Measurements from ENCODE around the gene USP46. TPM values are rescaled to one million over a fixed set of nuclear protein-coding genes. Genes with fewer than 3 reads are reported as not detected.

USP46 gene
- total RNA-seq, 1 experiment from 2014 or later = 7.3 TPM

DNA sequence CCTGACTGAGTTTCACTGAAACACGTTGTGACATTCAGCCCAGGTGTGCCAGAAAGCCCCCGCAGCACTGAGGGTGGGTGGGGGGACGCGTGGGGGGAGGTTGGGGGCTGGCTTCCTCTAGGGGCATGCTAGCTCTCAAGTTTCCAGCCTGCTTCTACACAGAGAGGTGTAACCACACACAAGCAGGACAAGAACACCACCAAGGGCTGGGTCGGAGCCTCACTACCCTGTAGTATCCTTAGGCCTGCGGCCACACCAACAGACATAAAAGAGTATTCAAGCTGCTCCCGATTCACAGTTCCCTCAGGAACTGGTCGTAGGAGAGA lies 1.8 kb downstream of the USP46 start:
- no peak for DNase-seq (ENCODE audit: low read depth)

DNA sequence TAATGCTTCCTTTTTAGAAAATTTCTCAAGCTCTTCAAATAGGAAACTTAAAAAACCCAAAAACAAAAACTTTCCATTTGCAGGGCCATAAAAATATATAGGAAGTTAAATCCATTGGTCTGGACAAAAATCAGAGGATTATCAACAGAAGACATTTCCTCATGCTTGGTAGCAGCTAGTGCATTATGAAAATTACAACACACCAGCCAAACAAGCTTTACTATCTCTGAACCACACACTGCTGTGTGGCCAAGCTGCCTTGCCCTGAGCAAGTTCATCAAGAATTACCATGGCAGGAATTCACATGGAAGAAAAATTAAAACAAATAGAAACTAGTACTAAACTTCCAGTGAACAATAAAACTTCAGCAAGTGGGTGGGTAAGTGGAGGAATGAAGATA lies 3.6 kb downstream of the USP46 start:
- DNase-seq (ENCODE audit: low read depth) = no peak

DNA sequence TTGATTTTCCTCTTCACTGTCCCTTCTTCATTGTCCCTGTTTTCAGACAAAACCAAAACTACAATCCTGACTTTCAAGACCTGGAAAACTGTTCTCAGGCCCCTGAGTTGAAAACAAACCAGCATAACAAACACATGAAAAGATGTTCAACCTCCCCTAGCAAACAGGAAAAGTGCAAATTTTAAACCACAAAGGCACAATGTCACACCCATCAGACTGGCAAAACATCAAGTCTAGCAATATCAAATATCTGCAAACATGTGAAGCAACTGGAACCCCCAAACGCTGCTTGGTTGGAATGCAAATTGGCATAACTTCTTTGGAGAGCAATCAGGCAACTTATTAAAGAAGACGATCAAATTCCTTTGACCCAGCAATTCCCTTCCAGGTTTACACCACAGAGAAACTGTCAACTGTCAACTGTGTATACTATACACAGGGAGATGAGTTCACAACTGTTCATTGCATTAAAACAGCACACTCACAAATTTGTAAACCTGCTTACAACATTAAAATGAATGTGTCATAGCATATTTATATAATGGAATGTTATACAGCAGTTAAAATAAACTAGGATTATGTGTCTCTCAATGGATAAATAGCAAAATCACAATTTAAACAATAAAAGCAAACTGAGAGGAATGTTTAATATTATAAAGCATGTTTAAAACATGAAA lies 7.0 kb downstream of the USP46 start:
- no peak for DNase-seq (ENCODE audit: low read depth)

DNA sequence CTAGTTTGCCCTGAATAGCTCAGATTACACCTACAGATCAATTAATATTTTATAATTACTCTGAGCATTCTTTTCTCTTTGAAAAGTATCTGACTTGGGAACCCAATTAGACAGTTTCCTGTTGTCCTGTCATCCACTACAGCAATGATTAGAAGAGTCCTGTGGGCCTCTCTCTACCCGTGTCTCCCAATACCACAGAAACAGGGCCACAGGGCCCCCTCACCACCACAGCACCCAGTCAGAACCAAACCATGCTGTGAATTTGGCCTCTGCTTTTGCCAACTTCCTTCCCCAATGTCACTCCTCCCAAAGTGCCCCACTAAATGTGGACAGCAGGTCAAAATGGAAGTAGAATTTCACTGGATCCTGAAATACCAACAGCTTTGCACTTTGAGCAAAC lies 10.3 kb downstream of the USP46 start:
- DNase-seq (ENCODE audit: low read depth) = no peak

DNA sequence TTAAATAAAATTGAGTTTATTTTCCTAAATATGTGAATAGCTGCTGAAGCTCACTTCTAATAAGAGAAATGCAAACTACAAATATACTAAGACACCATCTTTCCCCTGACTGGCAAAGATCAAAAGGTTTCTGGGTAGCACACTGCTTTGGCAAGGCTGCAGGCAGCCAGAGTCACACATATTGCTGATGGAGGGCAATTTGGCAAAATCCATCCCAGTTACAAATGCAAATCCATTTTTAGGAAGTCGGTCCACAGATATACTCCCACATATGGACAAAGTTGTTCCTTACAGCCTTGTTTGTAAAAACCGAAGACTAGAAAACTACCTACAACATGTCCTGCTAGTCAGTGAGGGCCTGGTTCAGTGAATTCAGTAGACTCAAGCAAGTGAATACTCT lies 12.4 kb downstream of the USP46 start:
- no peak for DNase-seq (ENCODE audit: low read depth)

DNA sequence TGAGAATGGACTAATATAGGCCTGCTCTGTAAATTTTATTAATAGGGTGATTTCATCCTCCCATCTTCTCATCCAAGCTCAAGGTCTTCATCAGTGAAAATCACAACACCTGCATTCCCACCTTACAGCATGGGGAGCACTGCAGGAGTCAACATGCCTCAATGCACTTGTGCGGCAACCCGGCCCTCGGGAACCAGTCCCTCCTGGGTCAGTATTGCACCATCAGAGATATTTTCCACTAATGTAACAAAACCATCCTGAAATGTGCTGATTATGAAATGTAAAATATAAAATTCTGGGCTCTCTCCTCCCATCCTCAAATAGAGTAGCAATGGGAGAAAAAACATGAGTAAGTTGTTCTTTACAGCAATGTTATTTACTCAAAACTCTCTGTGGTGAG lies 13.0 kb downstream of the USP46 start:
- no peak for DNase-seq (ENCODE audit: low read depth)

DNA sequence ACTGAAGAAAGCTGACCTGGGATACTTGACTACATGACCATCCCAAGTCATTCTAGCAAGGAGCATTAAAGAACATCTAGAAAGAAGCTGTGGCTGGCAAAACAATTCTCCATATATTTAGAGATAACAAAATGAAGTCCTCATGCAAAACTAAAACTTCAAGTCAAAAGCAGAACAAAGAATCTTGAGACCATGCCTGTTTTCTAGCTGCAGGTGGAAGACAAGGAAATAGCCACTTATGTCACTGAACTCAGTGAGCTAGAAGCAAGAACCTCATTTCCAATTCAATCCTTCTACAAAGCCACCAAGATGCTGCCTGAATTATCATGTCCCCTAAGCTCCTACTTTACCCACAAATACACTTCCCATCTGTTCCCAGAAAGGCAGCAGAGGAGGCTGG lies 13.8 kb downstream of the USP46 start:
- DNase-seq (ENCODE audit: low read depth) = no peak

DNA sequence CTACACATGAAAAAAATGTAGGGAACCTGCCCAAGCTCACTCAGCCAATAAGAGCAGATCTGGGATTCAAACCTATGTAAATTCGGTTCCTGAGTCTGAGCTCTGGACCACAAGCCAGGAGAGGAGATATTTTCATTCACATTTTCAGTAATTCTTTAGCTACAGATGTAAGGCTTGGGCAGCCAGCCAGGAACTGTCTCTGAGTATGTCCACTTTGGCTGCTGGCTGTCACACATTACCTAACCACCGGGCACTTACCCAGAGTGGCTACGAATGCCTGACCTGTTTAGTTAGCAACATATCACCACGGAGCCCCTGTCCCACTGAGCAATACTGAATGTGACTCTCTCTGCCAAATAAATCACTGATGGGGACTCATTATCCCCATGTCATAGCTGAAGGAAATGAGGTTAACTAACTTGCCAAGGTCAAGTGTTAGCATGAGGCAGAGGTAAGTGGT lies 15.3 kb downstream of the USP46 start:
- peak; percentile 41 for DNase-seq (ENCODE audit: low read depth)

DNA sequence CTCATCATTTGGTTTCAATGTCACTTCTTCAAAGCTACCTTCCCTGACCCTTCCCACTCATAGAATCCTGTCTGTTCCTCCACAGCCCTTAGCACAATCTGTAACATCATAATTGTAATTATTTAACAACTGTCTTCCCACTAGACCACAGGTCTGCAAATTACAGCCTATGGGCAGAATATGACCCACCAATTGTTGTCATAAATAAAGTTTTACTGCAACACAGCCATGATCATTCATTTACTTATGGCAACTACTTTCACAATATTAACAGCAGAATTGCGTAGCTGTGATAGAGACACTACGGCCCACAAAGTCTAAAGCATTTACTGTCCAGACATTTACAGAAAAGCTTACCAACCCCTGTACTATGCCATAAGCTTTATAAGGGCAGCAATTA lies 15.9 kb downstream of the USP46 start:
- no peak for DNase-seq (ENCODE audit: low read depth)

DNA sequence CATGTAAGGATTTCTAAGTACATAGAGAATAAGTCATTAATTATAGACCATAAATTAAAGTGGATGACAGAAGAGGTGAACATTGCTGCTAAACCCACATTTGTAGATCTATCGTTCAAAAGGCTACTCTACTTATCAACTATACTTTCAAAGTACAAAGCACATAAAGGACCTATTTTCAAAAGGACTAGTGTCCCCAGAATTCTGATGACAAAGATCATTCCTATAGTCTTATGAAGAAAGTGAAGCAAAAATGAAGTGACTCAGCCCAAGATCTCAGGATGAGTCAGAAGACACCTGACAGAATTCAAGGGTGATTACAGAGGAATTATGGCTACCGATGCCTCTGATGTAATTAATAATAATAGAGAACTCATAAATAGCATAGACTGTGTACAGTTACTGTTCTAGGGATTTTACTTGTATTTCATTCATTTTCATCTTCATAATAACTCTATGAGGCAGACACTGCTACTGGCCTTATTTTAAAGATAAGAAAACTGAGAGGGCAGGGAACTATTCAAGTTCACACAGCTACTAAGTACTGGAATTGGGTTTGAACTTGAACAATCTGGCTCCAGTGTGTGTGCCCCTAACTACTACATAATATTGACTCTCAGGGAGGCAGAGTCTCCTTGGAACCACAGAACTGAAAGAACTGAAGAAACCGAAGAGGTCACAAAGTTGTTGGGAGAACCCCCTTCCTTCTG lies 17.1 kb downstream of the USP46 start:
- DNase-seq (ENCODE audit: low read depth) = peak; percentile 22

DNA sequence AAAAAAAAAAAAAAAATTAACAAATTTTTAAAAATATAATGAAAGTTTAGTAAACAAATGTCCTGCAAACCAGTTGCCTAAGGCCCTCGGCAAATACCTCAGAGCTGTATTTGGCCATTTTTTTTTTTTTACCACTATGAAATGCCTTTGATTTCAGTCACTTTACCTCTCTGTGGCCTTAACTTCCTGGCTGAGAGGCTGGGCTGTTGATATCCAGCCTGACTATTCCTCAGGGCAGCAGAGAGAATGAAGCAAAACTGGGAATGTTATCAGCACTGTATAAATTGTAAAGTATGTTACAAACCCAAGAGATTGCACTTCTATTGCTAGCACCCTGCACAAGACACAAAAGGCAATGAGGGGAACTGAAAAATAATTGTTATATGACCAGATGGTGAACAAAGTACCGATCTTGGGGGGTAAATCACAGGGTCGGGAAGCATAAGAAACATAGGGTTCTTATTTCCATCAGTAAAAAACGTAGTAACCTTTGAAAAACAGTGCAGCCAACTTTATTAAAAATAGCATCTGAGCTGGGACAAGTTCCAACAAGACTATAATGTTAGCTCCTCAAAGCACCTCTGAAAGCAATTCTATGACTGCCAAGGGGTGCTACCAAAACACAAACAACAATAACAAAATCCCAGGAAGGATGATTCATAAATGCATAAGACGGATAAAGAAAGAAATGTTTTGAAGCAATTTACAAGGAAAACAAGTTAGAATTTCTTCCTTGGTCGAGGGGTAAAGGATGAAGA lies 18.1 kb downstream of the USP46 start:
- DNase-seq (ENCODE audit: low read depth) = no peak

DNA sequence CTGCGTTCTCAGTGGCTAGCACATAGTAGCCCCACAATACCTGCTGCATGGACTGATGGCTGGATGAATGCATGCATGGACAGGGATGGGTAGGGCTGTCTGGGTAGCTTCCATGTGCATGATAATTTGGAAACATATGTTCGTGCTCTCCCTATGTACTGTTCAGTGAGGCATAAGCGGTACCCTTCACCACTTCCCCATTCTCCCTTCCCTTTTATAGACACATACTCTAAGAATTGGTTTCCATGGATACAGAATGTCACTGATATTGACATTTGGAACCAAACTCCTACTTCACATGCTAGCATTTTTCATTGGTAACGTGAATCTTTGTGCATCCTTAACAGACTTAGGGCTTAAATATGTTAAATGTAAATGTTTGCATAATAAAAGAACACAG lies 20.4 kb downstream of the USP46 start:
- DNase-seq (ENCODE audit: low read depth) = no peak

DNA sequence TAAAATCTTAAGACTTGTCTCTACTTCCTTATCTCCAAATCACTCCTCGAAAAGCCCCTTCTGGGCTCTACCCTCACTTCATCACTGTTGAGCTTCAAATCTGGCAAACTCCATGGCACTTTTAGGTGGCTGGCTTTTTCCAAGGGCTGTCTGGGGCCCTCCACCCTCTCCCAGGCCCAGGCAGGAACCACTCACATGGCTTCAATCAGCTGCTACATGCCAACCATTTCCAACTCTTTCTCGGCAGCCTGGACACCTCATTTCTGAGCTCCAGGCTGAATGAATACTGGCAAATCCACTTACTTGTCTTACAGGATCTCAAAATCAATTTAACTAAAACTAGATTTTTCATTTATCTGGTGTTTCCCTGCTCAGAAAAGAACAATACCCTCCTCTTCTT lies 22.0 kb downstream of the USP46 start:
- DNase-seq (ENCODE audit: low read depth) = no peak

DNA sequence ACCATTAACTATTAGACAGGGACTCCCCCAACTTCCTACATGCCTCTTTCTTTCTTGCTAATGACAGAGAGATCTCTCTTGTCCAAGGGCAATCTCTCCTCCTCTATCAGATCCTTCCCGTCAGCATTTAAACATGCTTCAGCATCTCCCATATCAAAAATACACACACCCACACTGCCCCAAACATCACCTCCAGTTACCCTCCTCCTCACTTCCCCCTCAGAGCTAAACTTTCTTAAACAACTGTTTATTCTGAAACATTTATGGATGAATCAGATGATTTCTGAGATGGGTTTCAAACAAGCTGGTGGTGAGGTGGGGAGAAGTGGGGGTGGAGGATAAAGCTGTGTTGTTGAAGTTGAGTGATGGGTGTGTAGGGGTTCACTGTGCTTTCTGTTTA lies 23.5 kb downstream of the USP46 start:
- DNase-seq (ENCODE audit: low read depth) = no peak

DNA sequence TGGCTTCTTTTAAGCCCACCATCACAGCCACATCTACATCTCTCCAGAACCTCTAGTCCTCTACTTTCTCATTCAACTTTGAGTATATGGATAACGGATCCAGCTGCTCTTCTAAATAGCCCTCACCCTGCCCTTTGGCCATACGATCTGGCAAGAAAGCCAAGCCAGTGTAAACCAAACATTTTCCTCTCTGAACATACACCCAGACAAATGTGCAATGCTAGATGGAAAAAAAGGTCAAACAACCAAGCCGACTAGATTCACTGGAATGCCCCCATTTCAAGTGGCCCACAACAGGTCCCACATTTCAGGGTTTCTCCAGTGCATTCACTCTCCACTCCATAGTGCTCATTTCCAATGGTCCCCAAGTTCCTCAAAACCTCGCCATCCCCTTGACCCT lies 24.0 kb downstream of the USP46 start:
- no peak for DNase-seq (ENCODE audit: low read depth)

DNA sequence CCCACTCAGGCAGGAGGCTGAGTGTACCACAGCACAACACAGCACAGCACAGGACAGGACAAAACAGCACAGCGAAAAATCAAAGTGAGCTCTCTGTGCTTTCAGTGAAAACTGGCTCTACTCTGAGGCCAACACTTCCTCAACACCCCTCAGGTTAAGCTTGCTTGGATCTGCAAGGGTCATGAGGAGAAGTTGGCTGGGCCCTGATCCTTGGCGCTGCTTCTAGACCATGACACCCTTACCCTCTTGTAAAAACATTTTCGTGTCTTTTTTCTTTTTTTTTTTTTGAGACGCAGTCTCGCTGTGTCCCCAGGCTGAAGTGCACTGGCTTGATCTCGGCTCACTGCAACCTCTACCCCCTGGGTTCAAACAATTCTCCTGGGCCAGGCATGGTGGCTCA lies 25.3 kb downstream of the USP46 start:
- DNase-seq (ENCODE audit: low read depth) = no peak

DNA sequence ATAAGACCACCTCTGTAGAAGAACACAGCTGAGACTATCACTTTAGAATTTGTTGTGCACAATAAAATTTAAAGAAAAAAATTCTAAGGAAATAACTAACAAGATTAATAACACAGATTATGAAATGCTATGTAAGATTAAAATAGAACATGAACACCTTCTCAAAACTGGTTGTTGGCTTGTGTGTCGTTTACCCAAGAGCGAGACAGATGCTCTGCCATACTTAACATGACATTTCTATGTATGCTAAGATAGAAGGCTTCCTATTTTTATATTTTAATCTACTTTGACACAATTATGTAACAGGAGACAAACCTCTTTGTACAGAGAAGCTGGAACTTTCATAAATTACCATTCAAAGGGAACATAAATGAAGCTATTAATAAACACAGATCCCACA lies 30.1 kb downstream of the USP46 start:
- no peak for DNase-seq (ENCODE audit: low read depth)

DNA sequence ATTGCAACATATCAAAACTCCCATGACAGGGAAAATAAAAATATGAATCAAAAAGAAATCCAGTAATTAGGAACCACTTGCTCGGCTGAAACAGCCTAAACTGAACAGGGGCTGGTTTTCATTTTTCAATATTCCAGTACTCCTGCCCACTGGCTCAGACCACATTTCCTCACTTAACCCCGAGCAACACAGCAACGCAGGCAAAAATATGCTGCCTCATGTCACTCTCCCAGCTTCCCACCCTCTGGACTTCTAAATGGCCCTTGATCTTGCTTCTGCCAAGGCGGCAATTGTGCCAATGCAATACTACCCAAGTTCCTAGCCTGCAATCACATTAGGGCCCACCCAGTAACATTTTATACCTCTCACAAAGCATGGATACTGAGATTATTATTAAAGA lies 30.6 kb downstream of the USP46 start:
- no peak for DNase-seq (ENCODE audit: low read depth)

DNA sequence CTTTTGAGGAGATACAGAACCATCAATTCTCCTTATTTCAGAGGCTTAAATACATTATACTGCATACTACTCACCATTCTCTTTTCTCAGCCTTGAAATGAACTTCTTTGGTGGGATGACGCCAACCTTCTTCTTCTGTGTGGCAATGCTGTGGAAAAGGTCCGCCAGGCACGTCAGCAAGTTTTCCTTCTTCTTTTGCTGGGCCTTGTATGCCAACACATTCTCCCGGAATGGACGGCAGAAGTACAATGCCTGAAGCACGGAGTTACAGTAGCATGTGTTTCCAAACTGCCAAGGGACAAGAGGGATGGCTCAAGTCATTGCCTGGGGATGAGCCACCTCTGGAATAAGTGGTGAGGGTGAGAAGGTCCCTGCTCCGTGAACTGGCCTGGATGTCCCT lies 31.2 kb downstream of the USP46 start:
- DNase-seq (ENCODE audit: low read depth) = no peak

DNA sequence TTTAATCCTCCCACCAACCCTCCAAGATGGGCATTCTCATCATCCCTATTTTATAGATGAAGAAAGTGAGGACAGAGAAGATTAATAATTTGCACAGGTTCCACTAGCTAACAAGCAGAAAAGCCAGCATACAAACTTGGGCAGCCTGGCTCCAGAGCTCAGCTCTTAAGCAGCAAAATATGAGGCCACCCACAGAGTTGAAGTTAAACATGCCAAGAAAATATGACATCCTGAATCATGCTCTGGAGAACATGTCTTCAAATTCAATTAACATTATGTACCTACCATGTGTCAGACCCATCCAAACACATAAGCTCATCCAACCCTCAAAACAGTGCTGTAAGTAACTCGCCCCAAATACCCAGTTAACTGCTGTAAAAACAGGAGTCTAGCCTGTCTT lies 33.9 kb downstream of the USP46 start:
- no peak for DNase-seq (ENCODE audit: low read depth)

DNA sequence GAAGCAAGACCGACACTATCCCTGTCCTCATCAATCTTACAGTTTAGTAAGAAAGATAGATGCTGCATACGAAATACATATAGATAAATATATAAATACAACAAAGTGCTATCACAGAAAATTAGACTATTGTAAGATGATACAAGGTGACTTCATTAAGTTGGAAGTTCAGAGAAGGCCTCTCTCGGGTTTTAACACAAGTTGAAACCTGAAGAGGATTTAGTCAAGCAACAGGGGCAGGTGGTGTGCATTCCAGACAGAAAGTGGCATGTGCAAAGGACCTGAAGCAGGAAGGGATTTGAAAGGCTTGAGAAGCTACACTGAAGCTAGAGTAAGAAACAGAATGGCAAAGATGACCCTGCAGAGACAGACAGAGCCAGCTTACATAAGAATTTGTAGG lies 36.5 kb downstream of the USP46 start:
- no peak for DNase-seq (ENCODE audit: low read depth)

DNA sequence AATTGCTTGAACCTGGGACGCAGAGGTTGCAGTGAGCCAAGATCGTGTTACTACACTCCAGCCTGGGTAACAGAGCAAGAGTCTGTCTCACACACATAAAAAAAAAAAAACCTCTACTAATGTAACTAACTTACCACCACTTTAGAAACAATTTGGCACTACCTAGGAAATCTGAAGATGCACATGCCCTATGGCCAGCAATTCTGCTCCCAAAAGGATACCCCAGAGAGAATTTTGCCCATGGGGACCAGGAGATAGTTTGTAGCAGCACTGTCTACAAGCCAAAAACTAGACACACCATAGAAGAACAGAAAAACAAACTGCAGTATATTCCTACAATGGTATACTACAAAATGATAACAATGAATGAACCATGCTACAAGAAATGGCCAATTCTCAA lies 37.5 kb downstream of the USP46 start:
- no peak for DNase-seq (ENCODE audit: low read depth)

DNA sequence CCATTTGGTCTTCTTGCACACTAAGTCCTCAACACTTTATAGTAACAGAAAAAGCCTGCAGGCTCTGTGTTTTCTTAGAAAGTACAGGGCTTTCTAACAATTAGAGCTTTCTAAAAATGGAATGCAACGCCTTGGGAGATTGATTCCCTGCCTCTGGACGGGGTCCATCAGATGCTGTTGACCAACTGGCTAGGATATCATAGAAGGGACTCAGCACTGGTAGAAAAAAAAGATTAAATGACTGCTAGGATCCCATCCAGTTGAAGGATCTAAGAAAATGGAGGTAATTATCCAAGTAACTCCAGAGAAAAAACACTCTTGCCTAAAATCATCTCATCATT lies 39.5 kb downstream of the USP46 start:
- DNase-seq (ENCODE audit: low read depth) = no peak
